A549 treated with DMSO at 1 μM for 4 hours (cell line): ENCODE measurements around the gene TINAGL1. TPM values are rescaled to one million over a fixed set of nuclear protein-coding genes. Genes with fewer than 3 reads are reported as not detected.

Experiments
- total RNA-seq: library from RNA; stranded (reverse); fragments of 200-300 nt; extraction: Qiagen RNA extraction; gene quantifications from 5 replicates; pipeline ENCODE4 v1.2.3, GENCODE V29; 2022; ENCODE audit warnings: low read depth

The TINAGL1 gene
- total RNA-seq = 0.53 to 1.0 TPM (median 0.95 TPM) in 5 replicates

GRCh38 chr1:31576201-31576669 lies at the start of gene TINAGL1:
Gene TINAGL1, plus strand, starts transcription at chr1:31576515. Its CDS starts 634 bp downstream, at chr1:31577149.

GRCh38 chr1:31617218-31617915 lies 41.1 kb downstream of the TINAGL1 start, which contains the start of gene HCRTR1:
Gene HCRTR1, plus strand, starts transcription at chr1:31617689. Its CDS starts 1,504 bp downstream, at chr1:31619193.

Other genes starting within 250 kb of the TINAGL1 start
- not detected in 5 replicates for gene FABP3, start 203.4 kb upstream of the TINAGL1 start, total RNA-seq
- 19.5 to 30.6 TPM (median 23.9 TPM) in 5 replicates for gene SERINC2, start 163.3 kb upstream of the TINAGL1 start, total RNA-seq
- not detected in 5 replicates for gene HCRTR1, start 41.2 kb downstream of the TINAGL1 start, total RNA-seq
- gene PEF1, start 68.4 kb downstream of the TINAGL1 start, total RNA-seq = 42.3 to 48.6 TPM (median 47.8 TPM) in 5 replicates
- 4.2 to 7.5 TPM (median 5.3 TPM) in 5 replicates for gene COL16A1, start 127.5 kb downstream of the TINAGL1 start, total RNA-seq
- gene ADGRB2, start 187.8 kb downstream of the TINAGL1 start, total RNA-seq = 5.7 to 7.7 TPM (median 7.4 TPM) in 5 replicates
- gene SPOCD1, start 239.5 kb downstream of the TINAGL1 start, total RNA-seq = 4.6 to 8.0 TPM (median 5.0 TPM) in 5 replicates